GM12878 (cell line): ENCODE results near the gene SMTNL1. TPM values are rescaled to one million over a fixed set of nuclear protein-coding genes. Genes with fewer than 3 reads are reported as not detected.

Experiments
- ATAC-seq: fragments of 200-7000 bp; cut with Tn5 transposase; 3 replicates; pipeline ENCODE4 v1.9.1; 2020; ENCODE audit warnings: mild to moderate bottlenecking, moderate library complexity
- BruUV-seq: library from RNA; stranded (reverse); fragments of 400-500 nt; replicated peaks from 2 replicates; lab custom pipeline; 2021; lab: Mats Ljungman, UMichigan
- CTCF ChIA-PET: fragments of 300-600 bp; sonication (Branson Sonifier 250); formaldehyde crosslinking; extraction: SDS; loops from one replicate; lab custom pipeline; 2021; ENCODE audit warnings: inconsistent platforms; lab: Yijun Ruan, JAX
- POLR2A ChIA-PET: fragments of 350-600 bp; formaldehyde crosslinking; extraction: SDS; loops from one replicate; lab custom pipeline; 2021; ENCODE audit warnings: inconsistent platforms; lab: Charles Lee
- RAD21 ChIA-PET: fragments of 300-600 bp; sonication (Branson Sonifier 250); formaldehyde crosslinking; loops from one replicate; lab custom pipeline; 2023; ENCODE audit warnings: antibody characterized with exemption; ENCODE audit not compliant: unreplicated experiment; lab: Charles Lee
- SMC1A ChIA-PET: fragments of 300-600 bp; sonication (Branson Sonifier 250); formaldehyde crosslinking; loops from one replicate; lab custom pipeline; 2023; ENCODE audit not compliant: unreplicated experiment, uncharacterized antibody; lab: Charles Lee
- DNase-seq: peaks from one replicate; pipeline ENCODE4 v3.0.0-alpha.2; 2011; ENCODE audit warnings: low read depth, low spot score
- FAIRE-seq: peaks from 3 replicates; lab custom pipeline; 2011; peaks lifted over from hg19 to GRCh38; lab: Jason Lieb, UNC
- H2AFZ ChIP-seq: 2 replicates; pipeline ENCODE4 v1.6.0; 2011; ENCODE audit warnings: low read depth, low read length, control low read depth; ENCODE audit not compliant: control insufficient read depth
- H3K27ac ChIP-seq: 2 replicates; pipeline ENCODE4 v1.5.1; 2011; ENCODE audit warnings: control low read depth; ENCODE audit not compliant: control insufficient read depth, insufficient read depth
- H3K27me3 ChIP-seq, 2 experiments: replicated peaks in 1 of 2; 2 replicates each; pipeline versions ENCODE4 v1.6.0 to v1.6.1; 2011; ENCODE audit warnings: low read length in 1 of 2; ENCODE audit not compliant: control insufficient read depth in 2 of 2, insufficient read depth in 2 of 2
- H3K36me3 ChIP-seq, 2 experiments: 2 replicates each; pipeline ENCODE4 v1.5.1; 2011; ENCODE audit warnings: low read length in 1 of 2; ENCODE audit not compliant: control insufficient read depth in 2 of 2, insufficient read depth in 2 of 2
- H3K4me1 ChIP-seq: 2 replicates; pipeline ENCODE4 v1.6.1; 2011; ENCODE audit warnings: mild to moderate bottlenecking, low read length, moderate library complexity, mixed read lengths; ENCODE audit not compliant: control insufficient read depth, insufficient read depth
- H3K4me2 ChIP-seq: 2 replicates; pipeline ENCODE4 v1.6.0; 2011; ENCODE audit warnings: control low read depth; ENCODE audit not compliant: control insufficient read depth, insufficient read depth
- H3K4me3 ChIP-seq: fragments of 200-600 bp; sonication (generic); 2 replicates; pipeline ENCODE4 v1.5.1; 2016
- H3K79me2 ChIP-seq: 2 replicates; pipeline ENCODE4 v1.6.0; 2011; ENCODE audit warnings: low read length; ENCODE audit not compliant: control insufficient read depth, insufficient read depth
- H3K9ac ChIP-seq: 2 replicates; pipeline ENCODE4 v1.8.0; 2011; ENCODE audit warnings: low read length, control low read depth, mixed read lengths; ENCODE audit not compliant: control insufficient read depth, insufficient read depth
- H3K9me3 ChIP-seq: replicated peaks from 3 replicates; pipeline ENCODE4 v1.5.1; 2011; ENCODE audit warnings: mild to moderate bottlenecking, low read length; ENCODE audit not compliant: control insufficient read depth, insufficient read depth
- H4K20me1 ChIP-seq: 2 replicates; pipeline ENCODE4 v1.6.0; 2011; ENCODE audit not compliant: control insufficient read depth, insufficient read depth
- ATF7 ChIP-seq: fragments of 450-650 bp; IDR thresholded peaks from 2 replicates; pipeline ENCODE4 v1.6.1; 2016; ENCODE audit warnings: low read depth, mild to moderate bottlenecking
- BACH1 ChIP-seq: fragments of 450-650 bp; IDR thresholded peaks from 2 replicates; pipeline ENCODE4 v1.6.1; 2017; ENCODE audit warnings: mild to moderate bottlenecking, borderline replicate concordance
- BMI1 ChIP-seq: fragments of 450-650 bp; IDR thresholded peaks from 2 replicates; pipeline ENCODE4 v1.6.1; 2016; ENCODE audit warnings: mild to moderate bottlenecking, moderate library complexity, borderline replicate concordance
- CBFB ChIP-seq: IDR thresholded peaks from 2 replicates; pipeline ENCODE4 v1.6.1; 2016; ENCODE audit warnings: antibody characterized with exemption, low read depth
- CBX3 ChIP-seq: fragments of 200-600 bp; sonication (generic); IDR thresholded peaks from 2 replicates; pipeline ENCODE4 v1.6.1; 2016; ENCODE audit warnings: low read depth, borderline replicate concordance
- EZH2 ChIP-seq: IDR thresholded peaks from 2 replicates; pipeline ENCODE4 v1.6.1; 2012; ENCODE audit warnings: low read depth, mild to moderate bottlenecking, control low read depth, inconsistent platforms, low read length, borderline replicate concordance; ENCODE audit not compliant: control insufficient read depth
- HDAC6 ChIP-seq: fragments of 200-600 bp; sonication (generic); IDR thresholded peaks from one replicate; pipeline ENCODE4 v1.8.0; 2017; ENCODE audit warnings: antibody characterized with exemption; ENCODE audit not compliant: unreplicated experiment
- IKZF1 ChIP-seq: fragments of 450-650 bp; conservative IDR thresholded peaks from 2 replicates; pipeline ENCODE4 v1.6.1; 2017; ENCODE audit warnings: antibody characterized with exemption, mild to moderate bottlenecking
- IRF3 ChIP-seq: fragments of 450-650 bp; IDR thresholded peaks from 2 replicates; pipeline ENCODE4 v1.6.1; 2014; ENCODE audit warnings: mild to moderate bottlenecking
- KAT2A ChIP-seq: conservative IDR thresholded peaks from 2 replicates; pipeline ENCODE4 v1.6.1; 2011; ENCODE audit warnings: low read depth, low read length; ENCODE audit not compliant: control insufficient read depth
- NFYB ChIP-seq: IDR thresholded peaks from 2 replicates; pipeline ENCODE4 v1.6.1; 2011; ENCODE audit warnings: low read depth, mild to moderate bottlenecking, low read length, improper control_type of control experiment, moderate library complexity; ENCODE audit not compliant: insufficient read depth
- PRDM15 ChIP-seq: fragments of 450-650 bp; formaldehyde crosslinking; IDR thresholded peaks from 2 replicates; pipeline ENCODE4 v1.4.0; 2020; ENCODE audit warnings: mild to moderate bottlenecking, moderate library complexity
- RELA ChIP-seq: fragments of 450-650 bp; IDR thresholded peaks from 2 replicates; pipeline ENCODE4 v1.8.0; 2014; ENCODE audit warnings: borderline replicate concordance; ENCODE audit not compliant: partially characterized antibody
- RFX5 ChIP-seq: IDR thresholded peaks from 2 replicates; pipeline ENCODE4 v1.6.1; 2011; ENCODE audit warnings: low read depth, low read length, improper control_type of control experiment
- USF2 ChIP-seq: IDR thresholded peaks from 2 replicates; pipeline ENCODE4 v1.6.1; 2011; ENCODE audit warnings: low read depth, low read length, improper control_type of control experiment, borderline replicate concordance
- ZNF622 ChIP-seq: fragments of 450-650 bp; IDR thresholded peaks from 2 replicates; pipeline ENCODE4 v1.6.1; 2017; ENCODE audit warnings: mild to moderate bottlenecking, inconsistent platforms
- WGBS: methylation state at CpG from one replicate; pipeline ENCODE4 v1.1.6; 2016; ENCODE audit warnings: low lambda C conversion rate; ENCODE audit not compliant: insufficient replicate concordance, insufficient coverage; ENCODE audit errors: missing lambda C conversion rate; 5-methylcytosine and 5-hydroxymethylcytosine counted together
- in situ Hi-C: fragments of 300-500 bp; cut with MboI; formaldehyde crosslinking; loops from 9 replicates; pipeline ENCODE4 v1.14.3; 2018; ENCODE audit warnings: mixed read lengths
- intact Hi-C: fragments of 100-400 bp; cut with micrococcal nuclease; formaldehyde crosslinking; loops from one replicate; pipeline ENCODE4 v1.14.2; 2022; ENCODE audit not compliant: unreplicated experiment
- polyA plus RNA-seq, 11 experiments: library from polyadenylated mRNA; depleted of rRNA in 4 of 11; unstranded in 6 of 11; stranded (reverse) in 5 of 11; fragments of >200 nt; fragmentation: Nextera tagmentation in 4 of 11; fragmentation: Illumina TruSeq in 1 of 11; extraction: Ambion mirVana in 4 of 11; extraction: Trizol in 1 of 11; gene quantifications; 1 replicate in 1 of 11; 2 replicates in 10 of 11; pipeline versions ENCODE4 v1.2.1 to v1.2.3, GENCODE V29; 2011 to 2016; ENCODE audit warnings: inconsistent platforms in 2 of 11, missing spikeins in 2 of 11, low read depth in 1 of 11
- total RNA-seq, 4 experiments: library from RNA; depleted of rRNA in 3 of 4; stranded (reverse); fragments of >200 nt in 3 of 4; fragmentation: Illumina TruSeq in 1 of 4; extraction: Trizol in 1 of 4; gene quantifications; 2 replicates each; pipeline versions ENCODE4 v1.2.1 to v1.2.3, GENCODE V29; 2013 to 2021

Gene SMTNL1
- total and polyA plus RNA-seq, 10 of the 15 experiments (the other 5 are each of a cell fraction or from before 2014, with no cell fraction given): 0.06 to 0.17 (median 0.10) TPM; not detected in 7

- no TSS peak for BruUV-seq
- CTCF ChIA-PET: interaction anchor here (1.1 to 5.7 kb wide), 6 partner anchors 11 to 46 kb away, joined by 4 to 54 read pairs (median 4); partner anchors contain the start of gene SLC43A1
- H3K4me1 ChIP-seq: no peaks in the 10 kb centered on the region
Measured at GRCh38 chr11:57504511-57504910, 32.9 kb upstream of the SMTNL1 start.

More at GRCh38 chr11:57504511-57504910, 32.9 kb upstream of the SMTNL1 start:
- Histone ChIP-seq H4K20me1 (peaks cover 3% of the 10 kb centered on the region; the same call in 1 of the 2 replicates), H3K79me2 (no peaks in the 10 kb centered on the region), H3K27ac (no peak overlapping the region), H3K9ac (no peak overlapping the region), H2AFZ (no peak overlapping the region), H3K27me3 (no peaks in the 10 kb centered on the region), H3K36me3 (peaks cover 3% of the 10 kb centered on the region in 2 experiments; a peak in 3 of 4 replicates), H3K4me2 (no peak overlapping the region), H3K4me3 (no peak overlapping the region), H3K9me3 (no peaks in the 10 kb centered on the region)
- ChIA-PET RAD21 (no interaction called here), POLR2A (no interaction called here), SMC1A (interaction anchor here (0.9 to 4.9 kb wide), 3 partner anchors 9 to 24 kb away, joined by 3 to 20 read pairs (median 4); no protein-coding TSS in a partner anchor)
- DNase-seq: no peak
- 98% methylated on average over 4 of the region's 4 CpGs for WGBS
- no peak for TF ChIP-seq USF2
- no peak for TF ChIP-seq CBFB
- TF ChIP-seq KAT2A: no peak
- TF ChIP-seq RFX5: no peak
- no peak for TF ChIP-seq IKZF1
- TF ChIP-seq EZH2: no peak
- no peak for TF ChIP-seq BACH1
- TF ChIP-seq ATF7: no peak
- TF ChIP-seq BMI1: no peak
- no peak for TF ChIP-seq RELA
- no peak for TF ChIP-seq HDAC6
- TF ChIP-seq CBX3: no peak
- no peak for TF ChIP-seq IRF3
- TF ChIP-seq NFYB: no peak
- no peak for TF ChIP-seq ZNF622
- no peak for TF ChIP-seq PRDM15 (CRISPR knock-in tag)
- intact Hi-C loops (no loop called here), in situ Hi-C loops (no loop called here)
- FAIRE-seq: no peak
- ATAC-seq: no peak
